ENCODE measurements around the gene KRTAP5-8.
"Not testable (repeated sequence)": the region's sequence is repeated elsewhere in the genome, so short reads cannot be mapped to it uniquely, and the experiment has no call there.

Gene KRTAP5-8, protein sequence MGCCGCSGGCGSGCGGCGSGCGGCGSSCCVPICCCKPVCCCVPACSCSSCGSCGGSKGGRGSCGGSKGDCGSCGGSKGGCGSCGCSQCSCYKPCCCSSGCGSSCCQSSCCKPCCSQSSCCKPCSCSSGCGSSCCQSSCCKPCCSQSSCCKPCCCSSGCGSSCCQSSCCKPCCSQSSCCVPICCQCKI

DNA sequence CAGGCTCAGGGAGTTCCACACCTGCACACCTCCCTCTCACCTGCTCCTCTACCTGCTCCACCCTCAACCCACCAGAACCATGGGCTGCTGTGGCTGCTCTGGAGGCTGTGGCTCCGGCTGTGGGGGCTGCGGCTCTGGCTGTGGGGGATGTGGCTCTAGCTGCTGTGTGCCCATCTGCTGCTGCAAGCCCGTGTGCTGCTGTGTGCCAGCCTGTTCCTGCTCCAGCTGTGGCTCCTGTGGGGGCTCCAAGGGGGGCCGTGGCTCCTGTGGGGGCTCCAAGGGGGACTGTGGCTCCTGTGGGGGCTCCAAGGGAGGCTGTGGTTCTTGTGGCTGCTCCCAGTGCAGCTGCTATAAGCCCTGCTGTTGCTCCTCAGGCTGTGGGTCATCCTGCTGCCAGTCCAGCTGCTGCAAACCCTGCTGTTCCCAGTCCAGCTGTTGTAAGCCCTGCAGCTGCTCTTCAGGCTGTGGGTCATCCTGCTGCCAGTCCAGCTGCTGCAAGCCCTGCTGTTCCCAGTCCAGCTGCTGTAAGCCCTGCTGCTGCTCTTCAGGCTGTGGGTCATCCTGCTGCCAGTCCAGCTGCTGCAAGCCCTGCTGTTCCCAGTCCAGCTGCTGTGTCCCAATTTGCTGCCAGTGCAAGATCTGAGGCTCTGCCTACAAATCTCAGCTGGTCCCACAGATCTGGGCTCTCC lies at the start of gene KRTAP5-8:
Gene KRTAP5-8 (plus strand): TSS at position 49 of the 689 bp plus-strand sequence. CDS start 31 bp downstream, at position 80.
- H3K4me3 ChIP-seq (ENCODE audit: low read depth in 1 of 2, low read length in 2 of 2); H3K4me1 ChIP-seq (ENCODE audit: control insufficient read depth in 1 of 2, insufficient read depth in 2 of 2, low read length in 2 of 2); H3K27me3 ChIP-seq (ENCODE audit: low read depth, low read length); H3K27ac ChIP-seq (ENCODE audit: low read length); H3K36me3 ChIP-seq (ENCODE audit: control insufficient read depth in 1 of 2, insufficient read depth in 2 of 2, low read length in 2 of 2); H3K9me3 ChIP-seq (ENCODE audit: control insufficient read depth in 1 of 2, low read length in 2 of 2): not testable (repeated sequence)

DNA sequence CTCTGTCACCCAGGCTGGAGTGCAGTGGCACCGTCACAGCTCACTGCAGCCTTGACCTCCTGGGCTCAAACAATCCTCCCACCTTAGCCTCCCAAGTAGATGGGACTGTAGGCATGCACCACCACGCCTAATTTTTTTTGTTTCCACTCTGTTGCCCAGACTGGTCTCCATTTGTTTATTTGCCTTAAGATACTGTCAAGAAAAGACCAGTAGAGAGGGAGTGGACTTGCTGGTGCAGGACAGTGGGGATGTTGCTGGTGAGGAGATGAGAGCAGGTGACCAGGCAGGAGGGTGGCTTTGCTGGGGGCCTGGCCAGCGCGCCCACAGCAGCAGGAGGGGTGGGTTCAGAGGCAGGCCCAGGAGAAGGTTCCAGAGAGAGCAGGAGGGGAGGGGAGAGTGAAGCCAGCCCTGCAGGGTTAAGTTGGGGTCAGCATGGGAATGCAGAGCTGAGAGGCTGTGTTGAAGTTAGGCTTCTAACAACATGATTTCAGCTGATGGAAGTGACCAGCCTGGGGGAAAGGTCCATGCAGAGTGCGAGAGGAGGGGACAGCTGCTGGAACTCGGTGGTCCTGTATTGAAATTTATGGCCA lies 49.0 kb upstream of the KRTAP5-8 start:
- peaks cover 39 to 57% of the 10 kb centered on the region in 2 donors for H3K36me3 ChIP-seq (ENCODE audit: control insufficient read depth in 1 of 2, insufficient read depth in 2 of 2, low read length in 2 of 2)
- H3K27ac ChIP-seq (ENCODE audit: low read length) = no peak overlapping the region
- no peaks in the 10 kb centered on the region for H3K27me3 ChIP-seq (ENCODE audit: low read depth, low read length)
- no peaks in the 10 kb centered on the region for H3K9me3 ChIP-seq (ENCODE audit: control insufficient read depth in 1 of 2, low read length in 2 of 2)
- H3K4me1 ChIP-seq (ENCODE audit: control insufficient read depth in 1 of 2, insufficient read depth in 2 of 2, low read length in 2 of 2) = no peaks in the 10 kb centered on the region
- H3K4me3 ChIP-seq (ENCODE audit: low read depth in 1 of 2, low read length in 2 of 2) = no peak overlapping the region

DNA sequence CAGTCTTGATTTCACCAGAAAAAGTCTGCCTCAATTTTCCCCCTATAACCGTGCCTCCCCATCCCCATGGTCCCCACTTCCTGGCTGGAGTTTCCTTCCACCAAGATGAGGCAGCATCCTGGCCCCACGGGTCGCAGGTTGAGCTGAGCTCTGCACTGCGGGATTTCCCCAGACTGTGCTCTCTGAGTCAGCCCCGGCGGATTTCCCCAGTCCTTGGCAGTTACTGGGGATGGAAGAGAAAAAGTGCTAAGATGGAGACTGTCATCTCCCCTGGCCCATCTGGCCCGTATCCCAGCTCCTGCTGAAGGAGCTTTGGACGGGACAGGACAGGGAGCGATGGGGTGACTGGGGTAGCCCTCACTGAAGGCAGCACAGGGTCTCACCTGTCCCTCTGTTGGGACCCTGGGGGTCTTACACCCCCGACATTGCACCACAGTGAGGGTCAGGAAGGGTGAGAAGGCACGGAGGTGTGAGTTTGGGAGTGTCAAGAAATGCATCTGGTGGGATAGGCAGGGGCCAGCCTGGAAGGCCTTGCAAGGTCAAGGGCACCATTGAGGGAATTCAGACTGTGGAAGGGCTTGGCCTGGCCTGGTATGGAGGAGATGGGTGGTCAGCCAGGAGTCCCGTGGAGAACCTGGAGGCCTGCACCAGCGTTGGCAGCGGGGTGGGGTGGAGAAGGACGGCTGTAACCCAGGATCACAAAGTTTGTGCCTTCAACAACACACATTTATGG lies 48.3 kb upstream of the KRTAP5-8 start:
- H3K36me3 ChIP-seq (ENCODE audit: control insufficient read depth in 1 of 2, insufficient read depth in 2 of 2, low read length in 2 of 2) = peaks cover 36 to 56% of the 10 kb centered on the region in 2 donors
- H3K4me3 ChIP-seq (ENCODE audit: low read depth in 1 of 2, low read length in 2 of 2) = no peak overlapping the region
- H3K9me3 ChIP-seq (ENCODE audit: control insufficient read depth in 1 of 2, low read length in 2 of 2) = no peaks in the 10 kb centered on the region
- no peak overlapping the region for H3K27ac ChIP-seq (ENCODE audit: low read length)
- no peaks in the 10 kb centered on the region for H3K27me3 ChIP-seq (ENCODE audit: low read depth, low read length)
- no peaks in the 10 kb centered on the region for H3K4me1 ChIP-seq (ENCODE audit: control insufficient read depth in 1 of 2, insufficient read depth in 2 of 2, low read length in 2 of 2)

DNA sequence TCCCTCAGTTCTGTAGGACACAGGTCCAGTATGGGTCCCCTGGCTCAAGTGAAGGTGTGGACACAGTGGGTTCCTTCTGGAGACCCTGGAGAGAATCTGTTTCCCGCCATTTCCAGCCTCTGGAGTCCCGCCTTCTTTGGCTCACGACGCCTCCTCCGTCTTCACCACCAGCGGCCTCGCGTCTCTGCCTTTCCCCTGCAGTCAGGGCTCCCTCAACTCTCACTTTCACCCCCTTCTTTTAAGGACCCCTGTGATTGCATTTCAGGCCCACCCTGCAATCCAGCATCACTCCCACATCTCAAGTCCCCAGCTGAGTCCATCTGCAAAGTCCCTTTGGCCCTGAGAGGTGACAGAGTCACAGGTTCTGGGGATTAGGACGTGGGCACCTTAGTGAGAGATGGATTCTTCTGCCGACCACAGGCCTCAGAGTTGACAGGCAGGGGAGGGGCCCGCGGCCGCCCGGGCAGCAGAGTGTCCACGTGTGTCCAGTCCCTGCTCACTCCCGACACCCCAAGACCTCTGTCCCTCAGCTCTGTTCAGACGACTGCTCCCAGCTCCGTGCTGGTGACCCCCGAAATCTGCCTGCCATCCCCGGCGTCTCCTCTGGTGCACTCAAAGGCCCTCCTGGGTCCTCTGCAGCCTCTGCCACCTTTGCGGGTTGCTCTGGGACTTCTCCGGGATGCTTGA lies 47.6 kb upstream of the KRTAP5-8 start:
- Histone ChIP-seq H3K27ac (ENCODE audit: low read length) (no peak overlapping the region), H3K9me3 (ENCODE audit: control insufficient read depth in 1 of 2, low read length in 2 of 2) (no peaks in the 10 kb centered on the region), H3K4me1 (ENCODE audit: control insufficient read depth in 1 of 2, insufficient read depth in 2 of 2, low read length in 2 of 2) (no peaks in the 10 kb centered on the region), H3K27me3 (ENCODE audit: low read depth, low read length) (no peaks in the 10 kb centered on the region), H3K36me3 (ENCODE audit: control insufficient read depth in 1 of 2, insufficient read depth in 2 of 2, low read length in 2 of 2) (peaks cover 34 to 51% of the 10 kb centered on the region in 2 donors), H3K4me3 (ENCODE audit: low read depth in 1 of 2, low read length in 2 of 2) (no peak overlapping the region)

DNA sequence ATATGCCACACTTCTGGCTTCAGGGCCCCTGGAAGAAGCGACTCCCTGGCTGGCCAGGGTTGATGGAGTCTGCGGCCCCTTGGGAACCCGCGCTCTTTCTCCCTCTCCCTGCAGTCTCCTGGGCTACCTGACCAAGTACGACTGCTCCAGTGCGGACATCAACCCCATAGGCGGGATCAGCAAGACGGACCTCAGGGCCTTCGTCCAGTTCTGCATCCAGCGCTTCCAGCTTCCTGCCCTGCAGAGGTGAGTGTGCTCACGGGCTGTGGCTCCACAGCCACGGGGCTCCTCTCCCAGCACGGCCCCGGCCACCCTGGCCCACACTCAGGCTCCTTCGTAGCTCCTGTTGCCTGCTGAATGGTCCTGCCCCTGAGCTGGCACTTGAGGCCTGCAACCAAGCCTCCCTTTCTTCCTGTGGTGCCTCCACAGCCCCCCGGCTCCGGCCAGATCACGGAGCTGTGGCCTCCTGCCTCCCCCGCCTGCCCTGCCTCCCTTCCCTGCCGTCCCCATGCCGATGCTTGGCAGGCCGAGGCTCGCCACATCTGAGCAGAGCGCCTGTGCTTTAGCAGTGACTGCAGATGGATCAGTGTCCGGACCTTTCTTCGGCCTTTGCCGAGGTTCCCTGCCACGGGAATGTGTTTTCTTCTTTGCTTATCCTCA lies 47.0 kb upstream of the KRTAP5-8 start:
- Histone ChIP-seq H3K27me3 (ENCODE audit: low read depth, low read length) (no peaks in the 10 kb centered on the region), H3K36me3 (ENCODE audit: control insufficient read depth in 1 of 2, insufficient read depth in 2 of 2, low read length in 2 of 2) (peaks cover 34 to 51% of the 10 kb centered on the region in 2 donors), H3K27ac (ENCODE audit: low read length) (no peak overlapping the region), H3K4me1 (ENCODE audit: control insufficient read depth in 1 of 2, insufficient read depth in 2 of 2, low read length in 2 of 2) (no peaks in the 10 kb centered on the region), H3K4me3 (ENCODE audit: low read depth in 1 of 2, low read length in 2 of 2) (no peak overlapping the region), H3K9me3 (ENCODE audit: control insufficient read depth in 1 of 2, low read length in 2 of 2) (no peaks in the 10 kb centered on the region)

DNA sequence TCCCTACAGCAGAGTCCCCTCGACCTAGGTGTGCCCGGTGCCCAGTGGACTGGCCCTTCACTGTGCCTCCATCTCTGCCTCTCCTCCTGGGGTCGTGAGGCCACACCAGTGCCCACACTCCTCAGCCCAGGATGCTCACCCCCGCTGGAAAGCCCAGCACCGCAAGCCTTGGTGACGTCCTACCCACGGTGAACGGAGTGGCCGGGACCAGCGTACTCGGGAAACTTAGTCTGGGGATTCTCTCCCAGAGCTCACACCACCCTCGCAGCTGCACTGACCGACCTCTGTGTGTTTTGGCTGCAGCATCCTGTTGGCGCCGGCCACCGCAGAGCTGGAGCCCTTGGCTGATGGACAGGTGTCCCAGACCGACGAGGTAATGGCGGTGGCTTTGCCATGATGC lies 46.3 kb upstream of the KRTAP5-8 start:
- Histone ChIP-seq H3K36me3 (ENCODE audit: control insufficient read depth in 1 of 2, insufficient read depth in 2 of 2, low read length in 2 of 2) (peaks cover 38 to 51% of the 10 kb centered on the region in 2 donors), H3K27me3 (ENCODE audit: low read depth, low read length) (no peaks in the 10 kb centered on the region), H3K9me3 (ENCODE audit: control insufficient read depth in 1 of 2, low read length in 2 of 2) (no peaks in the 10 kb centered on the region)

DNA sequence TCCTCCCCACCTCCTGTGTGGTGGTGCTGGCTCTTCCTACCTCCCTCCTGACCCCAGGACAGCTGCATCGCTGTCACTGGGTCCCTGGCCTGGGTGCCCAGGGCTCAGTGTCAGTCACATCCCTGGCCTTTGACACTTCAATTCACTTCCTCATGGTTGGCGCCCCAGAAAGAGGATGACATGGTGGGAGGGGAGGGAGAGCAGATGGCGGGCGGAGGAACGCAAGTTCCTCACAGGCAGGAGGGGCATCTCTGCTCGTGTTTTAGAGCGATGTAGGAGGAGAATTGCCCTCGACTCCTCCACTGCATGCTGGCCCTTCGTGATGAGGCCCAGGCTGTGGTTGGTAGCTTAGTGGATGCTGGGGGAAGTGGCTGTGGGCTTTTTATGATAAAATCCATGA lies 45.9 kb upstream of the KRTAP5-8 start:
- Histone ChIP-seq H3K4me3 (ENCODE audit: low read depth in 1 of 2, low read length in 2 of 2) (no peak overlapping the region), H3K36me3 (ENCODE audit: control insufficient read depth in 1 of 2, insufficient read depth in 2 of 2, low read length in 2 of 2) (peaks cover 39 to 55% of the 10 kb centered on the region in 2 donors), H3K4me1 (ENCODE audit: control insufficient read depth in 1 of 2, insufficient read depth in 2 of 2, low read length in 2 of 2) (no peaks in the 10 kb centered on the region), H3K27ac (ENCODE audit: low read length) (no peak overlapping the region), H3K9me3 (ENCODE audit: control insufficient read depth in 1 of 2, low read length in 2 of 2) (no peaks in the 10 kb centered on the region), H3K27me3 (ENCODE audit: low read depth, low read length) (no peaks in the 10 kb centered on the region)

More for the DNA sequence above, 46.3 kb upstream of the KRTAP5-8 start:
- Histone ChIP-seq H3K4me1 (ENCODE audit: control insufficient read depth in 1 of 2, insufficient read depth in 2 of 2, low read length in 2 of 2) (no peaks in the 10 kb centered on the region), H3K4me3 (ENCODE audit: low read depth in 1 of 2, low read length in 2 of 2) (no peak overlapping the region), H3K27ac (ENCODE audit: low read length) (no peak overlapping the region)

DNA sequence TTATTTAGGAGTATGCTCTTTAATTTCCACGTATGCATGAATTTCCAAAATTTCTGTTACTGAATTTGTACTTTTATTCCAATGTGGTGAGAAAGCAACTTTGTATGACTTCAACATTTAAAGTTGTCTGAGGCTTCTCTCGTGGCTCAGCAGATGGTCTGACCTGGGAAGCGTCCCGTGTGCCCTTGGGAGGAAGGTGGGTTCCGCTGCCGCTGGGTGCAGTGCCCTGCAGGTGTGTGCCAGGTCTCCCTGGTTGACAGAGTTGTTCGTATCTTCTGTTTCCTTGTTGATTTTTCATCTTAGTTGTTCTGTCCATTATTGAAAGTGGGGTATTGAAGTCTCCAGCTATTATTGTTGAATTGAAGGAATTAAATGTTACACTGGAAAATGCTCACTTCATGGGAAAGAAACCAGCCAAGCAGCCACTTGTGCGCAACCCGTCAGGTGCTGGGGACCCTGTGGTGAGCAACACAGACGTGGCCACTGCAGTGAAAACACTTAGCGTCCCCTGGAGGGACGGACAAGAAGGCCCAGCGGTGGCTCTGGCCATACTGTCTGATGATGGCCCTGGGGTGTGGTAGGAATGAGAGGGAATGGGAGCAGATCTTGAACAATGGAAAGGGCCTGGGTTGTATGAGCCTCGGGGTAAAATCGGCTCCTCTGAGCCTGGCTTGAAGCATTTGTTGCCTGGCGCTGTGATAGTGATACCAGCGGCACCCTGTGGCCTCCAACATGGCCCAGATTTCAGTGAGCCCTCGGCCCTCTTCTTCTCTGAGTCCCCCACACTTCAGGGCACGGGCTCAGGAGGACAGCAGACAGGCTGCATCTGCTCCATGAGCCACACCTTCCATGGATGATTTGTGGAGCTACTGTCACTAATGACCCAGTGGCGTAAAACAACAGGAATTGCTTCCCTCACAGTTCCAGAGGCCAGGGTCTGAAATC lies 42.3 kb upstream of the KRTAP5-8 start:
- no peaks in the 10 kb centered on the region for H3K4me1 ChIP-seq (ENCODE audit: control insufficient read depth in 1 of 2, insufficient read depth in 2 of 2, low read length in 2 of 2)
- H3K4me3 ChIP-seq (ENCODE audit: low read depth in 1 of 2, low read length in 2 of 2) = no peak overlapping the region
- no peak overlapping the region for H3K27ac ChIP-seq (ENCODE audit: low read length)
- no peaks in the 10 kb centered on the region for H3K9me3 ChIP-seq (ENCODE audit: control insufficient read depth in 1 of 2, low read length in 2 of 2)
- H3K27me3 ChIP-seq (ENCODE audit: low read depth, low read length) = no peaks in the 10 kb centered on the region
- H3K36me3 ChIP-seq (ENCODE audit: control insufficient read depth in 1 of 2, insufficient read depth in 2 of 2, low read length in 2 of 2) = peaks cover 58 to 86% of the 10 kb centered on the region in 2 donors

DNA sequence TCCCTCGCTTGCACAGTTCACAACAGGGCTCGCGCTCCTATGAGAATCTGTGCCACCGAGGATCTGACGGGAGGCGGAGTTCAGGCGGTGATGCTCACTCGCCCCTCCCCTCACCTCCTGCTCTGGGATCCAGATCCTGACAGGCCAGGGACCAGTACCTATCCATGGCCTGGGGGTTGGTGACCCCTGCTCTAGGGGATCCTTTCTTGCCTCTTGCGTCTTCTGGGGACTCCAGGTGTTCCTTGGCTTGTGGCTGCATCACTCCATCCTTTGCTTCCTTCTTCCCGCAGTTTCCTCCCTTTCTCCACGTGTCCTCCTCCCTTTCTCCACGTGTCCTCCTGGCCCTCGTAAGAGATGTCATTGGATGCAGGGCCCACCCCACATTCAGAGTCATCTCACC lies 41.4 kb upstream of the KRTAP5-8 start:
- Histone ChIP-seq H3K36me3 (ENCODE audit: control insufficient read depth in 1 of 2, insufficient read depth in 2 of 2, low read length in 2 of 2) (peaks cover 62 to 86% of the 10 kb centered on the region in 2 donors), H3K4me3 (ENCODE audit: low read depth in 1 of 2, low read length in 2 of 2) (no peak overlapping the region), H3K27ac (ENCODE audit: low read length) (no peak overlapping the region), H3K9me3 (ENCODE audit: control insufficient read depth in 1 of 2, low read length in 2 of 2) (no peaks in the 10 kb centered on the region), H3K4me1 (ENCODE audit: control insufficient read depth in 1 of 2, insufficient read depth in 2 of 2, low read length in 2 of 2) (no peaks in the 10 kb centered on the region), H3K27me3 (ENCODE audit: low read depth, low read length) (no peaks in the 10 kb centered on the region)

DNA sequence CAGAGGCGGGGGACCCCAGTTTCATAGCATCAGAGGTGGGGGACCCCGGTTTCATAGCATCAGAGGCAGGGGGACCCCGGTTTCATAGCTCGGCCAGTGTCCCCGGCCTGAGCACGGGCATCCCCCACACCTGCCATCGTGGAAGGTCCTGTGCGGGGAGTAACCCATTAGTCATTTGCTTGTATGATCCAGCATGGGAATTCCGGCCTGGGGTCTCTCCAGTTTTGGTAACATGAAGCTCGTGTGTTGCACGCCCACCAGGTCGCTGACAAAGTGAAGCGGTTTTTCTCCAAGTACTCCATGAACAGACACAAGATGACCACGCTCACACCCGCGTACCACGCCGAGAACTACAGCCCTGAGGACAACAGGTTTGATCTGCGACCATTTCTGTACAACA lies 39.7 kb upstream of the KRTAP5-8 start:
- no peaks in the 10 kb centered on the region for H3K27me3 ChIP-seq (ENCODE audit: low read depth, low read length)
- H3K36me3 ChIP-seq (ENCODE audit: control insufficient read depth in 1 of 2, insufficient read depth in 2 of 2, low read length in 2 of 2) = peaks cover 54 to 79% of the 10 kb centered on the region in 2 donors
- H3K9me3 ChIP-seq (ENCODE audit: control insufficient read depth in 1 of 2, low read length in 2 of 2) = no peaks in the 10 kb centered on the region
- no peak overlapping the region for H3K4me3 ChIP-seq (ENCODE audit: low read depth in 1 of 2, low read length in 2 of 2)
- H3K27ac ChIP-seq (ENCODE audit: low read length) = no peak overlapping the region
- H3K4me1 ChIP-seq (ENCODE audit: control insufficient read depth in 1 of 2, insufficient read depth in 2 of 2, low read length in 2 of 2) = no peaks in the 10 kb centered on the region
